ELR (cell line): ENCODE measurements around the gene DNASE1.
A peak's percentile ranks its signal among the peaks of the same experiment; 100 is the strongest.
"Not testable (repeated sequence)": the region's sequence is repeated elsewhere in the genome, so short reads cannot be mapped to it uniquely, and the experiment has no call there.

Experiments used
- DNase-seq: peaks from one replicate; pipeline ENCODE4 v3.0.0-alpha.2; 2015; ENCODE audit warnings: low read depth

DNASE1 gene, protein sequence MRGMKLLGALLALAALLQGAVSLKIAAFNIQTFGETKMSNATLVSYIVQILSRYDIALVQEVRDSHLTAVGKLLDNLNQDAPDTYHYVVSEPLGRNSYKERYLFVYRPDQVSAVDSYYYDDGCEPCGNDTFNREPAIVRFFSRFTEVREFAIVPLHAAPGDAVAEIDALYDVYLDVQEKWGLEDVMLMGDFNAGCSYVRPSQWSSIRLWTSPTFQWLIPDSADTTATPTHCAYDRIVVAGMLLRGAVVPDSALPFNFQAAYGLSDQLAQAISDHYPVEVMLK

GRCh38 chr16:3654249-3654991, at the start of gene DNASE1:
Gene DNASE1 (plus strand): TSS chr16:3654691. CDS start chr16:3655374, 683 bp downstream.
- DNase-seq = peak; percentile 74

- DNase-seq = no peak
Measured at GRCh38 chr16:3606441-3606840, 48.0 kb upstream of the DNASE1 start.

DNA sequence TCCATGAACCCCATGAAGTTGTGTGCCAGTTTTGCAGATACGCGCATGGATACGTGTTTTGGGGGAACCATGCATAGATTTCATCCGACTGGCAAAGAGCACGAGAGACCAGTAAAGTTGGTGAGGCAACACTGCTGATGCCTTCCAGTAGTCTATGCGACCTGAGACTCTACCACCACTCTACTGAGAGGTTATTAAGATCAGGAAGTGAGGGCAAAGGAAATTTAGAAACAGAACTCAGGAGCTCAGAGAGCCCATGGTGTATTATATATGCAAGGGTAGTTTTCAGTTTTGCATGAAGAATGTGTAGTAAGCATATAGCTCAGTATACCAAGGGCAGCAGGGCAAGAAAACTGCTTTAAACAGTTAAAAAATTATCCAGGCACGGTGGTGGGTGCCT, 47.3 kb upstream of the DNASE1 start:
- no peak for DNase-seq

- no peak for DNase-seq
Measured at GRCh38 chr16:3607634-3608033, 46.9 kb upstream of the DNASE1 start.

DNA sequence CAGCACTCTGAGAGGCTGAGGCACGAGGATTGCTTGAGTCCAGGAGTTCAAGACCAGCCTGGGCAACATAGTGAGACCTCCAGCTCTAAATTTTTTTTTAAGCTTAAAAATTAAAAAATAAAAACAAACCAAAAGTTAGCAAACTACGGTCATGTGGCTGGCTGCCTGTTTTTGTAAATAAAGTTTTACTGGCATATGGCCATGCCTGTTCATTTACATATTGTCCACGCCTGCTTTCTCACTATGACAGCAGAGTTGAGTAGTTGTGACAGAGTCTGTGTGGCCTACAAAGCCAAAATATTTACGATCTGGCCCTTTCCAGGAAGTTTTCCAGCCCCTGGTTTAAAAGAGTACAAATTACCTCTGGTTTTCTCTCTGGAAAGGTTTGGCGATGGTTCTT, 46.4 kb upstream of the DNASE1 start:
- no peak for DNase-seq

GRCh38 chr16:3608976-3609375, 45.5 kb upstream of the DNASE1 start:
- not testable (repeated sequence) for DNase-seq

DNA sequence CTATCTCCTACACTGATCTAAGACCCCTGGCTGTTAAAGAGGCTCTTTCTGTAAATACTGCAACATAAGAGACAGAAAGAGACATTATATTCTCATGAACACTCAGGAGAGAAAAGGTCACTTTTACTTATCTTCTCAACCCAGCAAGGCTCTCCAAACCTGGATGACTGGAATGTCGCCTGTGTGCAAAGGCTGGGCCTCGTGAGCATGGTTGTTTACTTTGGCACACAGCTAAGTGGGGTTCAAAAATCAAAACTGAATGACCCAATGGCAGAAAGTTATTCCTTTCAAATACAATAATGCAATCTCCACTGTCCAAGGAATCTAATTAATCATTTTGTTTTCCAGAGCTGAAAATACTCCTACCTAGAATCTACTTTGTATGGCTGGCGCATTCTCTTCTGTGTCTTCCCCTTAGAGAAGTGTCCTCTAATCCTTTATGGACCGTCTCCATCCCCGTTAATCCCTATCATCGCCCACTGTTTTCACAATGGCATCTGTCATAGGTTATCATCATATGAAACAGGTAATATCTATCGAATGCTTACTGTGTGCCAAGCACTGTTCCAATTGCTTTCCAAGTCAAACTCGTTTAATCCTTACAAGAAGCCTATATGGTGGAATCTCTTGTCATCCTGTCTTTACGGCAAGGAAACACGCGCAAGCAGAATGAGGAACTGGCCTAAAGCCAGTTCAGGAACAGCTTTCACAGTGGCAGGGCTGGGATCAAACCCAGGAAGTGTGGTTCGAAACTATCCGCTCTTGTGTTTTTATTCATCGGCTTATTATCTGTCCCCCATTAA, 44.4 kb upstream of the DNASE1 start:
- DNase-seq = no peak

- DNase-seq = peak; percentile 37
Measured at GRCh38 chr16:3610698-3611145, 43.8 kb upstream of the DNASE1 start.

DNA sequence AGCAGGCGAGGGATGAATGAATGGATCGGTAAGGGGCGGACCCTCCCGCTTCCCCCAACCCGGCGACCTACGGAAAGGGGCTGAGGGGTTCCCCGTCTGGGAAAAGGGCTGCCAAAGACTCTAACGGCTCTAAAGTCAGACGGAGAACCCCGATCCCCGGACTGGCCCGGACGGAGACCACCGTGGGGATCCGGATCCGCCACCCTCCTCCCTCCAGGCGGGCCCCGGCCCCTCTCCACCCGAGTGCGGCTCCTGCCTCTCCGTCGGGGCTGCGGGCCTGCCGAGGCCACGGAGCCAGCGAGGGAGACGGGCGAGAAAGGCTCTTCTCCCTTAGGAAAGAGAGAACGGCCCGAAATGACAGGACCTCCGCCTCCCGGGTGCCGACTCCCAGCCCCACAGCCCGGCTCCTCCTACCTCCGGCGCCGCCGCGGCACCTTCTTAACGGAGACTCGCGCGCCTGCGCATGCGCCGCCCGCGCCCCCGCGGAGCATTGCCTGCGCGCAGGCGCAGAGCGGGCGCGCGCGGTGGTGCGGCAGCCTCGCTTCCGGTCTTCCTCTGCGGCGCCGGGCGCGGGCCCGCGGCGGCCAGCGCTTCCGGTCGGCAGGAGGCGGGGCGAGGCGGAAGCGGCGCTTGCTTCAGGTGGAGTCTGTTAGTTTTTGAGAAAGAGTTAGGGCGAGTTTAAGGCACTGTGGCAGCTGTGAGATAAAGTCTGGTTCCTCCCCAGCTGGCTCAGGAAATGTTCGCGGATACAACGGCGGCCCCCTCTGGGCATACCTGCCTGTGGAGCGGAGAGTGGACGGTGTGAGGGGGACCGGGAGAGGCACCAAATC, 43.1 kb upstream of the DNASE1 start, which contains the start of gene SLX4:
Gene SLX4 (minus strand): TSS at position 461 of the 830 bp plus-strand sequence. CDS start 2,642 bp downstream, outside the sequence.
- peak; percentile 90 for DNase-seq

DNA sequence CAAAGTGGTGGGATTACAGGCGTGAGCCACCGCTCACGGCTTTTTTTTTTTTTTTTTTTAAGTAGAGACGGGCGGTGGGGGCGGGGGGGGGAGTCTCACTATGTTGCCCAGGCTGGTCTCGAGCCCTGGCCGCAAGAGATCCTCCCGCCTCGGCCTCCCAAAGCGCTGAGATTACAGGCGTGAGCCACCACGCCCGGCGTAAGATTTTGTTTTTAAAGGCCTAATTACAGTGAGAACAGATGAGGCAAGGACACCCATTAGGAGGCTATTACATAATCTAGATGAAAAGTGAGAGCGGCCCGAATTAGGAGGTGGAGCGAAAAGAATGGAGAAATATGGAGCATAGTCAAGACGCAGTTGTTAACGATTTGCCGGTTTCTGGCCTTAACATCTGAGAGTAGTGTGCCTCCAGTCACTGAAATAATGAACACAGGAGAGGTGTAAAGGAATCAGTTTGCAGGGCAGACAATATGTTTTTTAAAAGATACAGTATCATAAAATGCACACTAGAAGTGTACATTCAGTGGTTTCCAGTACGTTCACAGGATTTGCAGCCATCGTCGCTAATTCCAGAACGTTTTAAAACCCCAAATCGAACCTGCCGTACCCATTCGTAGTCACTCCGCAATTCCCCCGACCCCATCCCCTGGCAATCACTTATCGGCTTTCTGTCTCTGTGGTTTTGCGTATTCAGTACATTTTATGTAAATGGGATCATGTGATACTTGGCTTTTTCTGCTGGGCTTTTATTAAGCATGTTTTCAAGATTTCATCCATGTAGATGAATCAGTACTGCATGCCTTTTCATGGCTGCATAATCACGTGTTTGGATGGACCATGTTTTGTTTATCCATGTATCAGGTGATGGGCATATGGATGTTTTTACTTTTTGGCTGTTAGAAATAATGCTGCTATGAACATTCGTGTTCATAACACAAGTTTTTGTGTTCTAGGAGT, 41.7 kb upstream of the DNASE1 start:
- no peak for DNase-seq

DNA sequence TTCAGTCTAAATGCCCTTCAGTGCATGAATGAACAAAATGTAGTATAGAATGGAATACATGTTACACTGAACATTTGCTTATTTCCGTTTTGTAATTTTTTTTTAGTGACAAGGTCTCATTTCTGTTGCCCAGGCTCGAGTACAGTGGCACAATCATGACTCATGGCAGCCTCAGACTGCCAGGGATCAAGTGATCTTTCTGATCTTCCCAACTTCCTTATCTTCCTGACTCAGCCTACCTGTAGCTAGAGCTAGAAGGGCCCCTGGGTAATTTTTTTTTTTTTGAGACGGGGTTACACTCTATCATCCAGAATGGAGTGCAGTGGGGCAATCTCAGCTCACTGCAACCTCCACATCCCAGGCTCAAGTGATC, 35.7 kb upstream of the DNASE1 start:
- peak; percentile 21 for DNase-seq

- no peak for DNase-seq
Measured at GRCh38 chr16:3623642-3624041, 30.8 kb upstream of the DNASE1 start.

DNA sequence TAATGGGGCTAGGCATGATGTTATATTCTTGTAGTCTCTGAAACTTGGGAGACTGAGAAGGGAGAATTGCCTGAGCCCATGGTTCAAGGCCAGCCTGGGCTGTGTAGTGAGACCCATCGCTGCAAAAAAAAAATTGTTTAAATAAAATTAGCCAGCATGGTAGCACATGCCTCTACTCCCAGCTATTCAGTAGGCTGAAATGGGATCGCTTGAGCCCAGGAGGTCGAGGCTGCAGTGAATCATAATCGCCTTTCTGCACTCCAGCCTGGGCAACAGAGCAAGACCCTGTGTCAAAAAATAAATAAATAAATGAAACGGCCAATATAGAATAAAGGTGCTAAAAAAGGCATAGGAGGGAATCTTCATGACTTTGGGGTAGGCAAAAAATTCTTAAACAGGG, 29.2 kb upstream of the DNASE1 start:
- DNase-seq = no peak

DNA sequence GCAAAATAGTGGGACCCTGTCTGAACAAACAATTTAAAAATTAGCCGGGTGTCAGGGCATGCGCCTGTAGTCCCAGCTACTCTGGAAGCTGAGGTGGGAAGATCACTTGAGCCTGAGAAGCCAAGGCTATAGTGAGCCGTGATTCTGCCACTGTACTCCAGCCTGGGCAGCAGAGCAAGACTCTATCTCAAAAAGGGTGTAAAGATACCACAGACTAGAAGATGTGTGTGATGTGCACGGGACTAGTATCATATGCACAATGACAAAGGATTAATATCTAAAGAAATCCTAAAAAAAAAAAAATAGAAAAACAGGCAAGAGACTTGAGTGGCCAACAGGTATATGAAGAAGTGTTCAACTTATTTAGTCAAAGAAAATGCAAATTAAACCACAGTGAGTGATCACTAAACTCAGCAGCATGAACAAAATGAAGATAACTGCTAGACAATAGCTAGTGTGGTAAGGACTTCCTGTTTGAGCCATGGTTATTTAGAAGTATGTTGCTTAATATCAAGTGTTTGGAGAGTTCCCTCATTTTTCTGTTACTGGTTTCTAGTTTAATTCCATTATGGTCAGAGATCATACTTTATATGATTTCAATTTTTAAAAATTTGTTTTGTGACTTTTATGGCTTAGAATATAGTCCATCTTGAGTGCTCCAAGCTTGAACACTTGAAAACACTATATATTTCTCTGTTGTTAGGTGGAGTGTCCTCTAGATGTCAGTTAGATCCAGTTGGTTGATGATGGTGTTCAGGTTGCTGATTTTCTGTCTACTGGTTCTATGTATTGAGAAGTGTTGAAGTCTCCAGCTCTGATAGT, 28.4 kb upstream of the DNASE1 start:
- peak; percentile 13 for DNase-seq

- DNase-seq = no peak
Measured at GRCh38 chr16:3637371-3637923, 17.0 kb upstream of the DNASE1 start.

GRCh38 chr16:3638916-3639644, 15.4 kb upstream of the DNASE1 start:
- DNase-seq = no peak

- no peak for DNase-seq
Measured at GRCh38 chr16:3640207-3640606, 14.3 kb upstream of the DNASE1 start.

DNA sequence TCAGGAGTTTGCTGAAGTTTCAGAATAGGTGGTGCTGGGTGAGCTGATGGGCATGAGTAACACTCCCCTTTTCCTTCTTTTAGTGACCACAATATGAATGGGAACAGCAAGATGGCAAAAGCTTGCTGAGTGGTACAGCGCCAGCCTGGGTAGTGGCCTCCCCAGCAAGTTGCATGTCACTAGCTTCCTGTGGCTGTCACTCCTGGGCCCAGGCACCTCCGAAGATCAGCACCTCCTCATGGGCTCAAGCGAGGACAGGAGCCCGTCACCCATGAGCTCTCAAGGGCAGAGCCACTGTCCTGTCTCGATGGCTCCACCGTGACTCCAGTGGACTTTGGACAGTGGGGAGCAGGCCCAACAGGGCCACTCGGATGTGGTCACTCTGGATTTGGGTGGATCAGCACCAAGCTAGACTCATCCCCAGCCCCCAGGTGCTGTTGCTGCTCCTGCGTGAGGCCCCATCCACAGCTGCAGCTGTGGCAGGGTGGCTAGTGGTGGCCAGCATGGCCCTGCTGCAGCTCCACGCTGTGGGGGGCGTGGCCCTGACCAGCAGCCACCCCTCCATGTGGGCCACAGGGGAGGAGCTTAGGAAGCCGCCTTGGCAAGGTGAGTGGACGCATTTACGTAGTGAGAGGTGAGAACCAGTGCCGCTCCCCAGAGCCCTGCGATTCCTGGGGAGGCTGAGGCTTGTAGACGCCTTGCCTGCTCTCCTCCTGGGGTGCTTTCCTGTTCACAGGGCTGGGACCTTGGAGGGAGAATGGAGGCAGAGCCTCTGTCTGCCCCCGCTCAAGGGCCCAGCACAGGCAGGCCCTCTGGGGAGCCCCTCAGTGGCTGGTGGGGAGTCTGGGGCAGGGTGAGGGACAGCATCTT, 13.6 kb upstream of the DNASE1 start:
- no peak for DNase-seq
